Osteoblast (primary cell): ENCODE data around the gene MBP. TPM values are rescaled to one million over a fixed set of nuclear protein-coding genes. Genes with fewer than 3 reads are reported as not detected.
A peak's percentile ranks its signal among the peaks of the same experiment; 100 is the strongest.

Experiments
- DNase-seq: peaks from one replicate; pipeline ENCODE4 v3.0.0; 2011; ENCODE audit warnings: low spot score, mixed read lengths; ENCODE audit not compliant: insufficient read length; ENCODE audit errors: missing footprints
- H2AFZ ChIP-seq: 2 replicates; pipeline ENCODE4 v1.6.0; 2011; ENCODE audit warnings: mild to moderate bottlenecking, low read length
- H3K27ac ChIP-seq: 2 replicates; pipeline ENCODE4 v1.5.1; 2011; ENCODE audit warnings: mild to moderate bottlenecking, low read depth, low read length, moderate library complexity
- H3K27me3 ChIP-seq: 2 replicates; pipeline ENCODE4 v1.6.0; 2012; ENCODE audit warnings: mild to moderate bottlenecking, control low read depth, inconsistent platforms, low read length, moderate library complexity; ENCODE audit not compliant: insufficient read depth
- H3K36me3 ChIP-seq: 2 replicates; pipeline ENCODE4 v1.5.1; 2011; ENCODE audit warnings: mild to moderate bottlenecking, low read length, control low read depth, moderate library complexity; ENCODE audit not compliant: insufficient read depth
- H3K4me1 ChIP-seq: 2 replicates; pipeline ENCODE4 v1.5.1; 2011; ENCODE audit warnings: mild to moderate bottlenecking, low read length, control low read depth, moderate library complexity; ENCODE audit not compliant: insufficient read depth
- H3K4me2 ChIP-seq: 2 replicates; pipeline ENCODE4 v1.6.0; 2011; ENCODE audit warnings: mild to moderate bottlenecking, low read length; ENCODE audit not compliant: insufficient read depth
- H3K4me3 ChIP-seq: fragments of 200-600 bp; sonication (generic); 3 replicates; pipeline ENCODE4 v1.5.1; 2012; ENCODE audit warnings: mild to moderate bottlenecking, low read length, inconsistent platforms; ENCODE audit not compliant: insufficient read depth
- H3K79me2 ChIP-seq: 2 replicates; pipeline ENCODE4 v1.6.0; 2012; ENCODE audit warnings: mild to moderate bottlenecking, low read length, control low read depth, inconsistent platforms; ENCODE audit not compliant: insufficient read depth
- H3K9me3 ChIP-seq: 2 replicates; pipeline ENCODE4 v1.5.1; 2011; ENCODE audit warnings: low read depth, low read length, control low read depth
- H4K20me1 ChIP-seq: 2 replicates; pipeline ENCODE4 v1.6.0; 2012; ENCODE audit warnings: mild to moderate bottlenecking, low read length, control low read depth; ENCODE audit not compliant: insufficient read depth
- CTCF ChIP-seq: IDR thresholded peaks from 2 replicates; pipeline ENCODE4 v1.5.1; 2011; ENCODE audit warnings: mild to moderate bottlenecking, low read depth, low read length, moderate library complexity; ENCODE audit errors: extremely low read depth
- total RNA-seq: library from RNA; depleted of rRNA; stranded (reverse); fragments of >200 nt; gene quantifications from 2 replicates; pipeline ENCODE4 v1.2.3, GENCODE V29; 2012

Gene MBP
- total RNA-seq, 1 donor = 2.2 TPM

GRCh38 chr18:77139619-77140018, 7.0 kb upstream of the MBP start:
- no peaks in the 10 kb centered on the region for H3K9me3 ChIP-seq
- H3K36me3 ChIP-seq = no peaks in the 10 kb centered on the region
- TF ChIP-seq CTCF = no peak
- H3K4me2 ChIP-seq = no peak overlapping the region
- H4K20me1 ChIP-seq = no peaks in the 10 kb centered on the region
- no peak overlapping the region for H2AFZ ChIP-seq
- no peak for DNase-seq
- no peaks in the 10 kb centered on the region for H3K79me2 ChIP-seq
- peaks cover 12% of the 10 kb centered on the region for H3K27me3 ChIP-seq
- H3K4me1 ChIP-seq = no peaks in the 10 kb centered on the region
- H3K4me3 ChIP-seq = no peak overlapping the region
- H3K27ac ChIP-seq = no peak overlapping the region

- H3K9me3 ChIP-seq = no peaks in the 10 kb centered on the region
- TF ChIP-seq CTCF = no peak
- DNase-seq = peak; percentile 68
- no peaks in the 10 kb centered on the region for H3K36me3 ChIP-seq
- H3K4me1 ChIP-seq = no peaks in the 10 kb centered on the region
- no peak overlapping the region for H3K4me3 ChIP-seq
- H2AFZ ChIP-seq = no peak overlapping the region
- H4K20me1 ChIP-seq = no peaks in the 10 kb centered on the region
- H3K27ac ChIP-seq = no peak overlapping the region
- H3K27me3 ChIP-seq = peaks cover 21% of the 10 kb centered on the region
- H3K4me2 ChIP-seq = no peak overlapping the region
- H3K79me2 ChIP-seq = no peaks in the 10 kb centered on the region
Observed at GRCh38 chr18:77138270-77138669, 5.7 kb upstream of the MBP start.

- peaks cover 25% of the 10 kb centered on the region for H3K27me3 ChIP-seq
- no peaks in the 10 kb centered on the region for H3K79me2 ChIP-seq
- no peaks in the 10 kb centered on the region for H4K20me1 ChIP-seq
- H3K9me3 ChIP-seq = no peaks in the 10 kb centered on the region
- DNase-seq = no peak
- TF ChIP-seq CTCF = no peak
- no peak overlapping the region for H3K27ac ChIP-seq
- no peak overlapping the region for H3K4me3 ChIP-seq
- H3K4me2 ChIP-seq = no peak overlapping the region
- H2AFZ ChIP-seq = no peak overlapping the region
- H3K36me3 ChIP-seq = no peaks in the 10 kb centered on the region
- no peaks in the 10 kb centered on the region for H3K4me1 ChIP-seq
Observed at GRCh38 chr18:77137851-77138250, 5.3 kb upstream of the MBP start.

- Histone ChIP-seq H3K79me2 (no peaks in the 10 kb centered on the region), H2AFZ (no peak overlapping the region), H3K36me3 (no peaks in the 10 kb centered on the region), H3K4me2 (no peak overlapping the region), H4K20me1 (no peaks in the 10 kb centered on the region), H3K9me3 (no peaks in the 10 kb centered on the region), H3K4me3 (no peak overlapping the region), H3K4me1 (no peaks in the 10 kb centered on the region), H3K27me3 (peaks cover 33% of the 10 kb centered on the region), H3K27ac (no peak overlapping the region)
- TF ChIP-seq CTCF = no peak
- DNase-seq = no peak
Observed at GRCh38 chr18:77136871-77137665, 4.5 kb upstream of the MBP start.
